Ascending aorta (tissue), 2 donors: ENCODE results near the gene RAB11FIP2. TPM values are rescaled to one million over a fixed set of nuclear protein-coding genes. Genes with fewer than 3 reads are reported as not detected.

Source experiments
- DNase-seq, 2 donors: peaks; one replicate each; pipeline ENCODE4 v3.0.0-alpha.2; 2019; ENCODE audit warnings: low spot score in 2 of 2
- H3K27ac ChIP-seq, 2 donors: fragments of 200-600 bp; sonication (generic); one replicate each; pipeline ENCODE4 v1.5.1; 2016 to 2017; ENCODE audit warnings: mild to moderate bottlenecking in 1 of 2
- H3K27me3 ChIP-seq: fragments of 200-600 bp; sonication (generic); one replicate; pipeline ENCODE4 v1.5.1; 2017
- H3K36me3 ChIP-seq, 2 donors: fragments of 200-600 bp; sonication (generic); one replicate each; pipeline ENCODE4 v1.5.1; 2016
- H3K4me1 ChIP-seq, 2 donors: fragments of 200-600 bp; sonication (generic); one replicate each; pipeline ENCODE4 v1.5.1; 2016 to 2017; ENCODE audit warnings: mild to moderate bottlenecking in 1 of 2
- H3K4me3 ChIP-seq, 2 donors: fragments of 200-600 bp; sonication (generic); one replicate each; pipeline ENCODE4 v1.5.1; 2016 to 2017; ENCODE audit warnings: mild to moderate bottlenecking in 1 of 2
- H3K9me3 ChIP-seq, 2 donors: fragments of 200-600 bp; sonication (generic); one replicate each; pipeline ENCODE4 v1.5.1; 2016
- intact Hi-C: fragments of 100-400 bp; cut with DNase I; formaldehyde crosslinking; loops from one replicate; pipeline ENCODE4 v1.15.1; 2023
- total RNA-seq: library from RNA; depleted of rRNA; stranded (reverse); fragments of >200 nt; gene quantifications from one replicate; pipeline ENCODE4 v1.1.0, GENCODE V29; 2016
- TF ChIP-seq, protein P1 (sequence below), 3 experiments: fragments of 200-600 bp in 2 of 3; fragments of 450-650 bp in 1 of 3; sonication (generic) in 2 of 3; IDR thresholded peaks; one replicate each; pipeline ENCODE4 v1.5.1; 2016 to 2019; ENCODE audit warnings: antibody characterized with exemption in 3 of 3, mild to moderate bottlenecking in 1 of 3, moderate library complexity in 1 of 3

Gene RAB11FIP2
- total RNA-seq, 1 donor from 2014 or later: 2.8 TPM

DNA sequence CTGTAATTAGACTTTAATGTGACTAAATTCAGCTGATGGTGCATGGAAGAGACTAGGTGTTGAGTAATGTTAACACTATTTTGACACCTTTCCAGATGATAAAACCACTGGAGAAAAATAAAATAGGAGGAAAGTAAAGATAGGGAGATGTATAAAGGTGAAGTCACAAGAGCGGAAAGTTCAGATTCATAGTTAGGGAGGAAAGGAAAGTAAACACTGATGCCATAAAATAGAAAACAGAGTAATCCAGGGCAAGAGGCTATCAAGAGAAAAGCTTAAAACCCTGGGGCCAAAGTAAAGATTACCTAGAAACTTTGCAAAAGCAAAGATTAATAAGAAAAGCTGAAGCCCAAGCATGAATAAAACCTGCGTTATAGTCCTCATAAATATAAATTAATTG is 62.8 kb downstream of the RAB11FIP2 start:
- no peak overlapping the region for H3K27ac ChIP-seq
- H3K27me3 ChIP-seq: no peaks in the 10 kb centered on the region
- TF ChIP-seq, protein P1, sequence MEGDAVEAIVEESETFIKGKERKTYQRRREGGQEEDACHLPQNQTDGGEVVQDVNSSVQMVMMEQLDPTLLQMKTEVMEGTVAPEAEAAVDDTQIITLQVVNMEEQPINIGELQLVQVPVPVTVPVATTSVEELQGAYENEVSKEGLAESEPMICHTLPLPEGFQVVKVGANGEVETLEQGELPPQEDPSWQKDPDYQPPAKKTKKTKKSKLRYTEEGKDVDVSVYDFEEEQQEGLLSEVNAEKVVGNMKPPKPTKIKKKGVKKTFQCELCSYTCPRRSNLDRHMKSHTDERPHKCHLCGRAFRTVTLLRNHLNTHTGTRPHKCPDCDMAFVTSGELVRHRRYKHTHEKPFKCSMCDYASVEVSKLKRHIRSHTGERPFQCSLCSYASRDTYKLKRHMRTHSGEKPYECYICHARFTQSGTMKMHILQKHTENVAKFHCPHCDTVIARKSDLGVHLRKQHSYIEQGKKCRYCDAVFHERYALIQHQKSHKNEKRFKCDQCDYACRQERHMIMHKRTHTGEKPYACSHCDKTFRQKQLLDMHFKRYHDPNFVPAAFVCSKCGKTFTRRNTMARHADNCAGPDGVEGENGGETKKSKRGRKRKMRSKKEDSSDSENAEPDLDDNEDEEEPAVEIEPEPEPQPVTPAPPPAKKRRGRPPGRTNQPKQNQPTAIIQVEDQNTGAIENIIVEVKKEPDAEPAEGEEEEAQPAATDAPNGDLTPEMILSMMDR (IDR thresholded peaks at IDR 0.05): no peak
- no peaks in the 10 kb centered on the region for H3K9me3 ChIP-seq
- no peak for DNase-seq
- no peak overlapping the region for H3K4me3 ChIP-seq
- no peaks in the 10 kb centered on the region for H3K4me1 ChIP-seq
- H3K36me3 ChIP-seq: no peaks in the 10 kb centered on the region
- intact Hi-C loops: no loop called here

DNA sequence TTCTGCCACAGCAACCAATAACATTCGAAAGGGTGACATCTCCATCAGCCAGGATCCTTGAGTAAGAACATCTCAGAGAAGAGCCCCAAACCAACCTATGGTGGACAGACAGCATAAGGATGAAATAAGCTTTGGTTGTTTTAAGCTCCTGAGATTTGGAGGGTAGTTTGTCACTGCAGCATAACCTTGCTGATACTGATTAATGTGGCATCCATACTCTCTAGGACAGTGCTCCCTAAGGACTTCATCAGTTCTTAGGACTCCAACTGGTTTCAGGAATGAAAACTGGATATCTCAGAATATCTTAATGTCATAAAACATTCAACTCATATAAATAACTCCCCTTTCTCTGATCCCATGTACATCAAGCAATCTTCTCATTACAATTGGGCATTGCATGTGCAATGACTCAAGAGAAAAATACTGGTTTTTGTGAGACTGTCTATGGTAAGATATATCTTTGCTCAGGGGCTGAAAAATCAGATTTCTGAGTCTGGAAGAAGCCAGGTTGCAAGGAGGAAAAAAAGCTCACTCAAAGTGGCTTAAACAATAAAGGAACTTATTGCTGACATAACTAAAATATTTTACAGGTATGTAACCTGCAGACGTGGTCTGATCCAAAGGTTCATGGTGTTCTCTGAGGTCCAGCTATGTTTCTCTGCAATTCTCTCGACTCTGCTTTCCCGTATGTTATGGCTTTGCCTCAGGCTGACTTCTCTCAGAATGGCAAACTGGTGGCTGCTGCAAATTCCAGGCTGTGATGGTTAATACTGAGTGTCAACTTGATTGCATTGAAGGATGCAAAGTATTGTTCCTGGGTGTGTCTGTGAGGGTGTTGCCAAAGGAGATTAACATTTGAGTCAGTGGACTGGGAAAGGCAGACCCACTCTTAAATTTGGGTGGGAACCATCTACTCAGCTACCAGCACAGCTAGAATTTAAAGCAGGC is 65.7 kb downstream of the RAB11FIP2 start:
- Histone ChIP-seq H3K36me3 (no peaks in the 10 kb centered on the region), H3K4me1 (no peaks in the 10 kb centered on the region), H3K4me3 (no peak overlapping the region), H3K9me3 (no peaks in the 10 kb centered on the region), H3K27me3 (no peaks in the 10 kb centered on the region), H3K27ac (no peak overlapping the region)
- DNase-seq: no peak
- TF ChIP-seq, protein P1 (IDR thresholded peaks at IDR 0.05): no peak
- intact Hi-C loops: no loop called here

DNA sequence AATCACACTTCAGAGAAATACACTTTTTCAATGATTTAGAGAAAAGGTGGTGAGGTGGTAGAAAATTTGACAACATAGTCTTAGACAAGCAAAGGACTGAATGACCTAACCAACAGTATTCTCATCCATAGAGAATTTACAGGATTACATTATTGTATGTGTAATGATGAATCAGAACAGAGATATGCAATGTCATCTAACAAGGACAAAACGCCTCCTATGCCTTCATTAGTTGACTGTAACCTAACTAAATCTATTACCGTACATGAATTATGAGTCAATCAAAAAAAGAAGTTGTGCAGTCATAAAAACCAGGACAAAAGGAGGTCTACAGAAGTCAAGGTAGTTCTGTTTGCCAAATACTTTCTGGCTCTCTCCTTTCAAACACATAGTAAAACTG is 66.5 kb downstream of the RAB11FIP2 start:
- Histone ChIP-seq H3K4me1 (no peaks in the 10 kb centered on the region), H3K4me3 (no peak overlapping the region), H3K27ac (no peak overlapping the region), H3K27me3 (no peaks in the 10 kb centered on the region), H3K9me3 (no peaks in the 10 kb centered on the region), H3K36me3 (no peaks in the 10 kb centered on the region)
- TF ChIP-seq, protein P1 (IDR thresholded peaks at IDR 0.05): no peak
- intact Hi-C loops: no loop called here
- DNase-seq: no peak

DNA sequence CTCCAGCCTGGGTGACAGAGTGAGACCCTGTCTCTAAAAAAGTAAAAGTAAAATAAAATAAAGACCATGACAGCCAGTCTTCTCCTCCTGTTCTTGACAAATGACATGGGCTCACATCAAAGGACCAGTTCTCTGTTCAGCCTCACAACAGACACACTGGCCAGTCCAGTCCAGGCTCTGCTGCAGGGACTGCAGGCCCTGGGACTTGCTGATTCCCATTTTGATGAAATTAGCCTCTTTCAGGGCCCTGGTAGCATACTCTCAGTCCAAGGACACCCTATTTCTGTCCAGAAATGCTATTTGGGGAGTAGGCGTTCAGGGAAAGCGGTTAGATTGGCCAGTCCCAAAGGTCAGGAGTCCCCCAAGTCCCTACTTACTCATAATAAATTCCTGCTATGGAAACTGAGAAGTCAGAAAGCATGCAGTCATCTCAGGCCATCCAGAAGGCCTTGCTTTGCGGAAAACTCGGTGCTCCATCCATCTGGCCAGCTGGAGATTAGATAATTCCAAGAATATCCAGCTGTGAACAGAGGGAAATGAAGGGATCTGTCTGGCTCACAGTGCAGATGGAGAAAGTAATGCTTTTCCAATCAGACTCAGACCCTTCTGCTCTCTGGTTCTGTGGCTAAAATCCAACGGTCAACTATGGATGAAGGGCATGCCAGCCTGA is 74.4 kb downstream of the RAB11FIP2 start:
- intact Hi-C loops: no loop called here
- Histone ChIP-seq H3K27ac (no peak overlapping the region), H3K9me3 (no peaks in the 10 kb centered on the region), H3K36me3 (no peaks in the 10 kb centered on the region), H3K27me3 (no peaks in the 10 kb centered on the region), H3K4me1 (no peaks in the 10 kb centered on the region), H3K4me3 (no peak overlapping the region)
- TF ChIP-seq, protein P1 (IDR thresholded peaks at IDR 0.05): no peak
- DNase-seq: no peak

DNA sequence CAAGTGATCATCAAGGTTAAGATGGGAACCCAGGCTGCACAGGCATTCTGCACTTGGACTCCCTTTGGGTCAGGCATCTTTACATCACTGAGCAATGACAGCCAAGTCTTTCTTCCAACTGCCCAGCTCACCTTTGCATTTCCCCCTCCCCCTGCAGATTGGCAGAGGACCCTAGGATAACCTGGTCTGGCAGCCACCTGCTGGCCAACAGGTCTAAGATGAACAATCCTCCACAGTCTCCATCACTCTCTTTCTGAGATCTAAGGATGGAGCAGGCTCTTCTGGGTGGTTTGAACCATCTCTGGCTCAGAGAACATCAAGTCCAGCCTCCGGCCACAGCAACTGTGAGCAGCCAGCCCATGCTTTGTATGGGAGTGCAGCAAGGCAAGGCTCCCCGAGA is 75.8 kb downstream of the RAB11FIP2 start:
- intact Hi-C loops: no loop called here
- H3K4me1 ChIP-seq: no peaks in the 10 kb centered on the region

More for the DNA sequence above, 75.8 kb downstream of the RAB11FIP2 start:
- Histone ChIP-seq H3K4me3 (no peak overlapping the region), H3K36me3 (no peaks in the 10 kb centered on the region), H3K9me3 (no peaks in the 10 kb centered on the region), H3K27me3 (no peaks in the 10 kb centered on the region), H3K27ac (no peak overlapping the region)
- DNase-seq: no peak
- TF ChIP-seq, protein P1 (IDR thresholded peaks at IDR 0.05): no peak
